Activated CD8-positive, alpha-beta memory T cell treated with anti-CD3 and anti-CD28 coated beads for 36 hours (primary cell): ENCODE measurements around the gene GINS2. TPM values are rescaled to one million over a fixed set of nuclear protein-coding genes. Genes with fewer than 3 reads are reported as not detected.

Source experiments
- CTCF ChIA-PET: fragments of 350-600 bp; sonication (Branson Sonifier 250); formaldehyde crosslinking; loops from one replicate; lab custom pipeline; 2021; ENCODE audit warnings: antibody characterized with exemption; lab: Charles Lee
- POLR2A ChIA-PET: fragments of 350-600 bp; sonication (Branson Sonifier 250); formaldehyde crosslinking; loops from one replicate; lab custom pipeline; 2021; ENCODE audit warnings: antibody characterized with exemption; lab: Charles Lee
- total RNA-seq, 2 experiments: library from RNA; stranded (reverse); gene quantifications; one replicate each; pipeline ENCODE4 v1.2.3, GENCODE V29; 2021

The GINS2 gene
- total RNA-seq, 2 experiments from 2014 or later, result 75.6 to 79.0 TPM

GRCh38 chr16:85677383-85677967 is 11.3 kb downstream of the GINS2 start:
- POLR2A ChIA-PET, result no interaction called here
- CTCF ChIA-PET, result interaction anchor here (1.2 kb wide), 1 partner anchor 18 kb away, joined by 4 read pairs; no protein-coding TSS in a partner anchor

- POLR2A ChIA-PET, result no interaction called here
- CTCF ChIA-PET, result interaction anchor here (0.6 to 1.5 kb wide), 2 partner anchors 10 to 15 kb away, joined by 3 to 5 read pairs; no protein-coding TSS in a partner anchor
These were observed 12.3 kb downstream of the GINS2 start for GRCh38 chr16:85676466-85676865.

- POLR2A ChIA-PET, result no interaction called here
- CTCF ChIA-PET, result interaction anchor here (1.5 to 2.2 kb wide), 2 partner anchors 14 to 16 kb away, joined by 5 to 6 read pairs; partner anchors contain the start of gene GINS2
These were observed 13.4 kb downstream of the GINS2 start for GRCh38 chr16:85675251-85675874.

- POLR2A ChIA-PET, result no interaction called here
- CTCF ChIA-PET, result interaction anchor here (2.2 kb wide), 1 partner anchor 15 kb away, joined by 6 read pairs; the partner anchor contains the start of gene GINS2
These were observed 13.9 kb downstream of the GINS2 start for GRCh38 chr16:85674828-85675227.

- POLR2A ChIA-PET, result no interaction called here
These were observed 14.4 kb downstream of the GINS2 start for GRCh38 chr16:85674418-85674755.

GRCh38 chr16:85673529-85674417 is 15.0 kb downstream of the GINS2 start:
- ChIA-PET POLR2A (no interaction called here), CTCF (interaction anchor here (0.8 to 2.2 kb wide), 3 partner anchors 15 to 18 kb away, joined by 3 to 6 read pairs (median 4); partner anchors contain the start of gene GINS2)

More at GRCh38 chr16:85674418-85674755, 14.4 kb downstream of the GINS2 start:
- CTCF ChIA-PET, result interaction anchor here (0.8 to 2.2 kb wide), 3 partner anchors 15 to 19 kb away, joined by 3 to 6 read pairs (median 4); partner anchors contain the start of gene GINS2

- POLR2A ChIA-PET, result no interaction called here
- CTCF ChIA-PET, result interaction anchor here (0.6 kb wide), 1 partner anchor 8 kb away, joined by 3 read pairs; no protein-coding TSS in a partner anchor
These were observed 17.9 kb downstream of the GINS2 start for GRCh38 chr16:85670840-85671239.

- POLR2A ChIA-PET, result no interaction called here
- CTCF ChIA-PET, result interaction anchor here (1.0 kb wide), 1 partner anchor 9 kb away, joined by 4 read pairs; no protein-coding TSS in a partner anchor
These were observed 19.9 kb downstream of the GINS2 start for GRCh38 chr16:85668676-85669424.

- POLR2A ChIA-PET, result no interaction called here
- CTCF ChIA-PET, result interaction anchor here (1.0 kb wide), 1 partner anchor 8 kb away, joined by 4 read pairs; no protein-coding TSS in a partner anchor
These were observed 20.8 kb downstream of the GINS2 start for GRCh38 chr16:85667841-85668413.

GRCh38 chr16:85667261-85667660 is 21.5 kb downstream of the GINS2 start:
- ChIA-PET CTCF (no interaction called here), POLR2A (no interaction called here)

GRCh38 chr16:85665929-85666328 is 22.8 kb downstream of the GINS2 start:
- POLR2A ChIA-PET, result no interaction called here
- CTCF ChIA-PET, result no interaction called here

- CTCF ChIA-PET, result no interaction called here
- POLR2A ChIA-PET, result no interaction called here
These were observed 23.4 kb downstream of the GINS2 start for GRCh38 chr16:85665373-85665740.

GRCh38 chr16:85664580-85665372 is 24.0 kb downstream of the GINS2 start:
- ChIA-PET POLR2A (interaction anchor here (0.5 kb wide), 1 partner anchor 79 kb away, joined by 5 read pairs; no protein-coding TSS in a partner anchor), CTCF (no interaction called here)

GRCh38 chr16:85663891-85664321 is 24.8 kb downstream of the GINS2 start:
- CTCF ChIA-PET, result no interaction called here
- POLR2A ChIA-PET, result no interaction called here

GRCh38 chr16:85662976-85663830 is 25.6 kb downstream of the GINS2 start:
- CTCF ChIA-PET, result interaction anchor here (0.6 kb wide), 1 partner anchor 8 kb away, joined by 3 read pairs; no protein-coding TSS in a partner anchor
- POLR2A ChIA-PET, result no interaction called here

- CTCF ChIA-PET, result interaction anchor here (0.6 kb wide), 1 partner anchor 9 kb away, joined by 3 read pairs; no protein-coding TSS in a partner anchor
- POLR2A ChIA-PET, result no interaction called here
These were observed 26.3 kb downstream of the GINS2 start for GRCh38 chr16:85662482-85662812.
